A549 (cell line): Measurements from ENCODE around the gene ADAMTSL3.

Experiments used
- BHLHE40 ChIP-seq: IDR thresholded peaks from 2 replicates; pipeline ENCODE4 v1.6.1; 2012; ENCODE audit warnings: low read depth, low read length, inconsistent platforms
- CTCF ChIP-seq: fragments of >200 bp; sonication (Bioruptor Twin); formaldehyde crosslinking; IDR thresholded peaks from 3 replicates; pipeline ENCODE4 v1.5.1; 2016
- EHF ChIP-seq: fragments of 250-450 bp; sonication (Bioruptor Pico); IDR thresholded peaks from 2 replicates; pipeline ENCODE4 v1.5.0; 2020; ENCODE audit warnings: mild to moderate bottlenecking
- EP300 ChIP-seq, 2 experiments: fragments of >200 bp; sonication (Bioruptor Twin); formaldehyde crosslinking; IDR thresholded peaks; 2 replicates in 1 of 2; 3 replicates in 1 of 2; pipeline ENCODE4 v1.6.1; 2016 to 2017
- HMGXB4 ChIP-seq: fragments of 250-450 bp; sonication (Bioruptor Pico); IDR thresholded peaks from 2 replicates; pipeline ENCODE4 v1.5.0; 2021; ENCODE audit warnings: mild to moderate bottlenecking, moderate library complexity, borderline replicate concordance
- HOXA7 ChIP-seq: fragments of 250-450 bp; sonication (Bioruptor Pico); IDR thresholded peaks from 2 replicates; pipeline ENCODE4 v1.5.0; 2020; ENCODE audit warnings: mild to moderate bottlenecking, moderate library complexity
- JUN ChIP-seq, 2 experiments: fragments of >200 bp; sonication (Bioruptor Twin); formaldehyde crosslinking; IDR thresholded peaks; 2 replicates in 1 of 2; 3 replicates in 1 of 2; pipeline ENCODE4 v1.6.1; 2016 to 2017
- MAFK ChIP-seq: fragments of 450-650 bp; IDR thresholded peaks from 2 replicates; pipeline ENCODE4 v1.6.1; 2014; ENCODE audit not compliant: partially characterized antibody
- POLR2A ChIP-seq: IDR thresholded peaks from 2 replicates; pipeline ENCODE4 v1.6.1; 2012; ENCODE audit warnings: mild to moderate bottlenecking, low read length
- POLR2AphosphoS2 ChIP-seq: conservative IDR thresholded peaks from 2 replicates; pipeline ENCODE4 v1.6.1; 2012; ENCODE audit warnings: low read length, improper control_type of control experiment, inconsistent platforms
- RAD21 ChIP-seq, 2 experiments: fragments of >200 bp in 1 of 2; sonication (Bioruptor Twin) in 1 of 2; formaldehyde crosslinking in 1 of 2; IDR thresholded peaks in 1 of 2; conservative IDR thresholded peaks in 1 of 2; 2 replicates in 1 of 2; 3 replicates in 1 of 2; pipeline ENCODE4 v1.6.1; 2012 to 2018; ENCODE audit warnings: inconsistent platforms in 1 of 2
- RFX5 ChIP-seq: fragments of 450-650 bp; IDR thresholded peaks from 2 replicates; pipeline ENCODE4 v1.7.1; 2014; ENCODE audit warnings: antibody characterized with exemption, mild to moderate bottlenecking, moderate library complexity
- SREBF2 ChIP-seq: fragments of 450-650 bp; IDR thresholded peaks from 2 replicates; pipeline ENCODE4 v1.6.1; 2014; ENCODE audit warnings: mild to moderate bottlenecking, moderate library complexity
- TP53 ChIP-seq: fragments of 250-450 bp; sonication (Bioruptor Pico); IDR thresholded peaks from 2 replicates; pipeline ENCODE4 v1.5.0; 2021; ENCODE audit warnings: mild to moderate bottlenecking, moderate library complexity

GRCh38 chr15:84001655-84002054, 347.7 kb downstream of the ADAMTSL3 start:
- TF ChIP-seq POLR2A (no peak), EP300 (IDR thresholded peaks at IDR 0.05) (no peak), CTCF (no peak), RFX5 (no peak), TP53 (CRISPR knock-in tag) (no peak), MAFK (no peak), RAD21 (conservative IDR thresholded peaks at IDR 0.05 in 1 of 2, IDR thresholded peaks at IDR 0.05 in 1 of 2) (no peak), POLR2AphosphoS2 (no peak), SREBF2 (no peak), HMGXB4 (CRISPR knock-in tag) (no peak), BHLHE40 (no peak), EHF (CRISPR knock-in tag) (no peak), JUN (IDR thresholded peaks at IDR 0.05) (no peak), HOXA7 (CRISPR knock-in tag) (no peak)
